ENCODE results near the gene MPDU1.

MPDU1 gene

DNA sequence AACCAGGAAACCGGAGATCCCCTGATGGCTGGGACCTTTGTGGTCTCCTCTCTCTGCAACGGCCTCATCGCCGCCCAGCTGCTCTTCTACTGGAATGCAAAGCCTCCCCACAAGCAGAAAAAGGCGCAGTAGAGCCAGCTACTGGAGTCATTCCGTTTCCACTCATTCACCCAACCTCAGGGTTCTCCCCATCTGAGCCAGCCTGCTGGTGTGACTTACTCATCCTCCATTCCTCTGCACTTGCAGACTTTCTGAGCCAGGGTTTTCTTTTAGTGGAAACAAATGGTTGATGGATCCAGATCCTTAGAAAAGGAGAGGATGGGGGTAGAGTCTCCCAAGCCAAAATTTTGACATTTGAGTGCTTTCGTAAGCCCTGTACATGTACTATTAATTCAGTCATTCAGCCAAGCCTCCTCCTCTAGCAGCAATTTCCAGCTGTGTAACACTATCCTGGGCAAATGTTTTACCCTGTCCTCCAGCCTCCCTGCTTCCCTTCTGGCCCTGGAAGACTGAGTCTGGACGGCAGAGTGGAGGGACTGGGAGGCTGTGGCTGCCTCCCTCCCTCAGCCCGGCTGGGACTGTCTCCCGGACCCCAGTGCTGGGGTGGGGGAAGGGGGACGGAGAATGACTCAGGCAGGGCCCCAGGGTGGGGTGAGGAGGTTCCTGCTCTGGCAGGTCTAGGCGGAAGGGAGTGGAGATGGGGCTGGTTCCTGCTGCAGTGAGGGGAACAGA, 3.9 kb downstream of the MPDU1 start:
- TF ChIP-seq, protein P1, sequence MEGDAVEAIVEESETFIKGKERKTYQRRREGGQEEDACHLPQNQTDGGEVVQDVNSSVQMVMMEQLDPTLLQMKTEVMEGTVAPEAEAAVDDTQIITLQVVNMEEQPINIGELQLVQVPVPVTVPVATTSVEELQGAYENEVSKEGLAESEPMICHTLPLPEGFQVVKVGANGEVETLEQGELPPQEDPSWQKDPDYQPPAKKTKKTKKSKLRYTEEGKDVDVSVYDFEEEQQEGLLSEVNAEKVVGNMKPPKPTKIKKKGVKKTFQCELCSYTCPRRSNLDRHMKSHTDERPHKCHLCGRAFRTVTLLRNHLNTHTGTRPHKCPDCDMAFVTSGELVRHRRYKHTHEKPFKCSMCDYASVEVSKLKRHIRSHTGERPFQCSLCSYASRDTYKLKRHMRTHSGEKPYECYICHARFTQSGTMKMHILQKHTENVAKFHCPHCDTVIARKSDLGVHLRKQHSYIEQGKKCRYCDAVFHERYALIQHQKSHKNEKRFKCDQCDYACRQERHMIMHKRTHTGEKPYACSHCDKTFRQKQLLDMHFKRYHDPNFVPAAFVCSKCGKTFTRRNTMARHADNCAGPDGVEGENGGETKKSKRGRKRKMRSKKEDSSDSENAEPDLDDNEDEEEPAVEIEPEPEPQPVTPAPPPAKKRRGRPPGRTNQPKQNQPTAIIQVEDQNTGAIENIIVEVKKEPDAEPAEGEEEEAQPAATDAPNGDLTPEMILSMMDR (conservative IDR thresholded peaks at IDR 0.05; ENCODE audit: low read depth), result no peak
- POLR2A ChIA-PET (ENCODE audit: low non-redundant PET), result interaction anchor here (0.5 to 1.2 kb wide), 5 partner anchors 10 to 233 kb away, joined by 3 to 9 read pairs (median 3); no protein-coding TSS in a partner anchor
- CTCF ChIA-PET, result interaction anchor here (0.6 to 1.5 kb wide), 5 partner anchors 12 to 1464 kb away, joined by 3 to 4 read pairs (median 3); no protein-coding TSS in a partner anchor
- peak overlapping the region; percentile 100 for H3K27ac ChIP-seq
- DNase-seq (ENCODE audit: low spot score), result peak; percentile 85

DNA sequence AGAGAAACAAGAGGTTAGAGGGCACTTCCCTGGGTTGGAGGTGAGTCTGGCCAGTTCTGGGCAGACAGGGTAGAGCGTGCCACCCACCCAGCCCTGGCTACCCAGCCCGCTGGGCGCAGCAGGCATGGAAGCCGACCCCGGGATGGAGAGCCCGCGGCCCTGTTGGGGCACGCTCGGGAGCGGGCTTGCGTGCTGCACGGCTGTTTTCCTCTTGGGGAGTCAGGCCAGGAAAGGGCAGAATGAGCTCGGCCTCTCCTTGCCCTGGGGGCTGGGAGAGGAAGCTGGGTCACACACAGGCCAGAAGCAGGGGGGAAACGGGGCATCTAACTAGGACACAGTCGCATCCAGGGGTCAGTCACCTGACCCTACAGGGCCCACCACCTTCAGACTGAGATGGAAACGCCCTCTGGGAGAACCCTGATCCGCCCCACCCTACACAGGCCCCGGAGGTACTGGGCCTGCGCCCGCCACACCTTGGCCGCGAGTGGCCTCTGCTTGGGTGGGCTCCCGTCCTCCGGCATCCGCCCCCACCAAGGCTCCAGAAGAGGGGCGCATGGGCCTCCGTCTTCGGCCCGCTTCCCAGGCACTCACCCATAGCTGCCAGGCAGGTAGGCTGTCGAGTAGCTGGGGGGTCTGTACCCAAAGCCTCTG, 5.0 kb downstream of the MPDU1 start:
- peak; percentile 53 for DNase-seq (ENCODE audit: low spot score)
- ChIA-PET CTCF (interaction anchor here (0.5 to 2.0 kb wide), 9 partner anchors 9 to 351 kb away, joined by 3 to 21 read pairs (median 3); partner anchors contain the start of gene CD68), POLR2A (ENCODE audit: low non-redundant PET) (interaction anchor here (0.6 to 3.1 kb wide), 7 partner anchors 9 to 238 kb away, joined by 4 to 28 read pairs (median 5); partner anchors contain the start of genes CD68, TP53 and WRAP53)
- TF ChIP-seq, protein P1 (conservative IDR thresholded peaks at IDR 0.05; ENCODE audit: low read depth), result no peak
- H3K27ac ChIP-seq, result peak overlapping the region; percentile 100

DNA sequence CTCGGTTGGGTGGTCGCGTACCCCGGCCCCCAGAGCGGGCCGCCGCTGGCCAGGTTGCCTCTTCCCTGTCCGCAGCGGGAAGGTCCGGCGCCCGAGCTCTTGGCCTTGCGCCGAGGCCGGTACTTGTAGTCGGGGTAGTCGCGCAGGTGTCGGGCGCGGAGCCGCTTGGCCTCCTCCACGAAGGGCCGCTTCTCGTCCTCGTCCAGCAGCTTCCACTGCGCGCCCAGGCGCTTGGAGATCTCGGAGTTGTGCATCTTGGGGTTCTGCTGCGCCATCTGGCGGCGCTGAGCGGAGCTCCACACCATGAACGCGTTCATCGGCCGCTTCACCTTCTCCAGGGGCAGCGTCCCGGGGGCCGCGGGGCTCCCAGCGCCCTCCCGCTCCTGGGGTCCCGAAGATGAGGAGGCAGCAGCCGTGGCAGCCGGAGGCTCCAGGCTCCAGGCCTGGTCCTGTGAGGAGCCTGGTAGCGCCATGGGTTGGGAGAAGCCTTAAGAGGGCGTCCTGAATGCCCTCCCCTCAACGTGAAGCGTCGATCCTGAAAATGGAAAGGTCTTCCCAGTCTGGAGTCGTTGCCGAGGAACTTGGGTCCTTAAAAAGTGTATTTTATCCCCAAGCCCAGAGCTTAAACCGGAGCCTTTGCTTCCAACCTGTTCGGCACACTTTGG, 5.7 kb downstream of the MPDU1 start:
- POLR2A ChIA-PET (ENCODE audit: low non-redundant PET), result interaction anchor here (0.5 to 3.1 kb wide), 9 partner anchors 10 to 238 kb away, joined by 3 to 28 read pairs (median 5); partner anchors contain the start of genes CD68, TP53 and WRAP53
- peak; percentile 71 for DNase-seq (ENCODE audit: low spot score)

DNA sequence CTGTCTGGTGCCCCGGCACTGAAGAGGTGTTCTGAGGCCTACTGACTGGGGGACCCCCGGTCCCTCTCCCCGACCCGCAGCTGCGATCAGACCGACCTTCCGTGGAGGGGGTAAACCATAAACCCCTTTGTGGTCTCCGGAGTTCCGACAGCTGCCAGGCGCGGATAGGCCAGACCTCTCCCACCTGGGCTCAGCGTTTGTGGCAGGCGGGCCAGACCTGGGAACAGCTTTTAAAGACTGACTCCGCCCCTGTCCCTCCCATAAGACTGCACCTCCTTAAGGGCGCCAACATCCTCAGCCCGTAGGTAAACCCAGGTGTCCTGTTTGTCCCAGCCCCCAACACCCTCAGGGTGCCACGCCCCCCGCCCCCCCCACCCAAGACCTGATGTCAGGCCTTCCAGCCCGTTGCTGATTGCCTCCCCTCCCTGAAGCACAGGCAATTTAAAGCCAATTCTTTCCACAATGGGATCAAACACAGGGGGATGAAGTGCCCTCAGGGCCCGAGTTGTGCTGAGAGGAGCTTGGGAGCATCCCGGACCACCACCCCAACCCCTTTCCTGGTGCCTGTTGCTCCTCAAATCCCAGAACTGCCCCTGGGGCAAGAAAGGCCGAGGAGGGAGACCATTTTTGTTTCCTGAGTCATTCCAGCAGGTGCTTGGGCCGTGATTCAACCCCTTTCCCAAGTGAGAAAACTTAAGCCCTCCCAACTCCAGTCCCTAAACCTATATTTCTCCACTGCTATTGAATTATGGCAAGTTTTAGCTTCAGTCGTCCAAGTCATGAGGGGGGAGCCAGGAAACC, 6.4 kb downstream of the MPDU1 start, which contains the start of gene SOX15:
TSS of gene SOX15 (minus strand) at position 204 of the 801 bp plus-strand sequence. CDS start 418 bp downstream, outside the sequence.
- DNase-seq (ENCODE audit: low spot score), result peak; percentile 88
- ChIA-PET CTCF (interaction anchor here (0.6 to 2.0 kb wide), 9 partner anchors 10 to 351 kb away, joined by 3 to 21 read pairs (median 5); partner anchors contain the start of genes CD68 and PHF23), POLR2A (ENCODE audit: low non-redundant PET) (interaction anchor here (1.0 to 3.1 kb wide), 6 partner anchors 10 to 239 kb away, joined by 3 to 28 read pairs (median 5); partner anchors contain the start of genes CD68 and WRAP53)
- H3K27ac ChIP-seq, result peak within 1 kb of the TSS; percentile 100
- TF ChIP-seq, protein P1 (conservative IDR thresholded peaks at IDR 0.05; ENCODE audit: low read depth), result no peak

More for the DNA sequence above, 5.7 kb downstream of the MPDU1 start:
- H3K27ac ChIP-seq, result peak overlapping the region; percentile 100
- TF ChIP-seq, protein P1 (conservative IDR thresholded peaks at IDR 0.05; ENCODE audit: low read depth), result peak; percentile 90
- CTCF ChIA-PET, result interaction anchor here (0.5 to 2.0 kb wide), 12 partner anchors 10 to 351 kb away, joined by 3 to 21 read pairs (median 4); partner anchors contain the start of genes CD68 and PHF23

DNA sequence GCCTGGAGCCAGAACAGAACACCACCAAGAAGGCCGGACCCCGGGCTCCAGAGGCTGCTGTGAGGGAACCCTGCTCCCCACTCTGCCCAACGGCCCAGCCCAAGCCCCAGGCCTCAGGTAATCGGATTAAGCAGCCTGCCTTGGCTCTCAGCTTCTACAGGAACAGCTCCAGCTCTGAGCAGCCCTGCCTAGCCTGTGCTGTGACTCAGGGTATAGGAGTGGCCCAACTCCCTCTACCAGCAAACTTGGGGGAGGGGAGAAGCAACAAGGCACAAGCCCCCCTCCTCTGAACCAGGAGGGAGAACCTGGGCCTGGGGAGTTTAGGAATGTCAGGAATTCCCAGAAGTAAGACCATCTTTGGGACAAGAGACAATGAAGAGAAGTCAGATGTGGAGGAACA, 7.1 kb downstream of the MPDU1 start:
- CTCF ChIA-PET, result interaction anchor here (0.6 kb wide), 1 partner anchor 66 kb away, joined by 3 read pairs; no protein-coding TSS in a partner anchor
- peak; percentile 75 for DNase-seq (ENCODE audit: low spot score)
- peak overlapping the region; percentile 100 for H3K27ac ChIP-seq

More for the DNA sequence above, 7.1 kb downstream of the MPDU1 start:
- POLR2A ChIA-PET (ENCODE audit: low non-redundant PET), result interaction anchor here (1.5 to 3.1 kb wide), 2 partner anchors 16 to 19 kb away, joined by 3 to 28 read pairs; no protein-coding TSS in a partner anchor
- TF ChIP-seq, protein P1 (conservative IDR thresholded peaks at IDR 0.05; ENCODE audit: low read depth), result no peak
